NCI-H526 (cell line): ENCODE measurements around the gene CIRBP.
"Not testable (repeated sequence)": the region's sequence is repeated elsewhere in the genome, so short reads cannot be mapped to it uniquely, and the experiment has no call there.

ENCODE experiments used
- DNase-seq, 2 experiments: peaks; one replicate each; lab custom pipeline; 2025; lab: John Stamatoyannopoulos, UW

CIRBP gene

GRCh38 chr19:1309977-1310852 is 41.1 kb downstream of the CIRBP start:
- DNase-seq: no peak

DNA sequence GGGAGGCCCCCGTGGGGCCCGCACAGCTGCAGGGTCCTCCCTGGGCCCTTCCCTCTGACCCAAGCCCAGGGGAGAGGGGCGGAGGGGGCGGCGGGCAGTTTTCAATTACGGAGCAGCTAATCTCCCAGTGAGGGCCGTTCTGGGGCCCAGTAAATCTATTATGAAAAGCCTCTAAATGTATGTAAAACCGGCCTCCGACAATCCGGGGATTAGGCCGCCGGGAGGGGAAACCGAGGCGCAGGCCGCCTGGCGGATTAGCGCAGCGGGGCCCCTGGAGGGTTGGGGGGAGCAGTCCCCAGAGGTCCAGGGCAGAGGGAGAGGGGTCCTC is 41.7 kb downstream of the CIRBP start:
- DNase-seq: no peak

GRCh38 chr19:1311543-1312091 is 42.5 kb downstream of the CIRBP start:
- no peak for DNase-seq

GRCh38 chr19:1312767-1313694 is 43.9 kb downstream of the CIRBP start:
- DNase-seq: no peak

- DNase-seq: peak in 1 of 2 experiments; percentile 28
These were observed 44.8 kb downstream of the CIRBP start for GRCh38 chr19:1313695-1314613.

DNA sequence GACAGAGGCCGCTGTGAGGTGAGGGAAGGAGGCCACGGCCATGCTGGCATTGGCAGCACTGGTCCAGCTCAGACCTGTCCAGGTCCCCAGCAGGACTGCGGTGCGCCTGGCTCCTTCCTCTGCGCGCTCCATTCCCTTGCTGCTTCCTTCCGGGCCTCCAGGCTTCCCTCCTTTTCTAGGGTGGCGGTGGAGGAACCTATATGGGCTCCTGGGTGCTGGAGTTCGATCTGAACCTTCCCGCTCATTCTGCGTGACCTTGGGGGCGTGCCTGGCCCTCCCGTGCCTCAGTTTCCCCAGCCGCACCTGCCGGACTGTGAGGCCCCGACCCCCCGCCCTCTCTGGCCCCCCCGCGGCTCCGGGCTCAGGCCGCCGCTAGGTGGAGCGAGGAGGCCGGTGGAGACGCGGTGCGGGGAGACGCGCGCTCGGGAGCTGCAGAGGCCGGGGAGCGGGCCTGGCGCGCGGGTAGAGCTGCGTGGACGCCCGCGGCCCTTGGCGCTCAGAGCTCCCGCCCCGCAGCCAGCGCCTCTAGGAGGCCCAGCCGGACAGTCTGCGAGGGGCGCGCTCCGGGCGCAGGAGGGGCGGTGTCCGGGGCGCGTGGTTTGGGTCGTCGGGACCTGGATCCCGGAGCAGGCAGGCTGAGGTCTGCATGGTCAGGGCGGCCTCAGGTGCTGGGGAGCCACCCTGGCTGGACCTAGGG is 46.5 kb downstream of the CIRBP start:
- DNase-seq: peak in 1 of 2 experiments; percentile 50

DNA sequence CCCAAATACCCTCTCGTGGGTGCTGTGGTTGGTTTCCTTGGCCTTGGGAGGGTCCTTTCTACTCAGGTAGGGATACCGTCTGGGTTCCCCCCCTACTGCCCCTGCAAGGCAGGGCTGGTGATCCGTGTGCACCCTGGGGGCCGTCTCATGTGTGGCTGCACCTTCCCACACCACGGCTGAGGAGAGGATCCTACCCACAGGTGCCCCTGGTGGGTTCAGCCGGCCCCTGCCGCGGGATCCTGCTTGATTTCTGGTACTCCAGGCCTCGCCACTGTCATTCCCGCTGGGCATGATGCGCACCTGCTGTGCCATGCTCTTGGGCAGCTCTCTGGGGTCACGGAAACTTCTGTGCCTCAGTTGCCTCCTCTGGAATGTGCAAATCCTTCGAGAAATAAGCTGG is 47.3 kb downstream of the CIRBP start:
- no peak for DNase-seq

GRCh38 chr19:1317274-1318003 is 48.3 kb downstream of the CIRBP start:
- no peak for DNase-seq

- no peak for DNase-seq
These were observed 49.7 kb downstream of the CIRBP start for GRCh38 chr19:1318678-1319471.

DNA sequence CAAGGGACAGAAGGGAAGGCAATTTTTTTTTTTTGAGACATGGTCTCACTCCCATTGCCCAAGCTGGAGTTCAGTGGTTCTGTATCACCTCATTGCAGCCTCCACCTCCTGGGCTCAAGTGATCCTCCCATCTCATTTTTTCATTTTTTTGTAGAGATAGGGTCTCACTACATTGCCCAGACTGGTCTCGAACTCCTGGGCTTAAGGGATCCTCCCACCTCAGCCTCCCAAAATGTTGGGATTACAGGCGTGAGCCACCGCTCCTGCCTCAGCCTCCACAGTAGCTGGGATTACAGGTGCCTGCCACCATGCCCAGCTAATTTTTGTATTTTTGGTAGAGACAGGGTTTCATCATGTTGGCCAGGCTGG is 51.1 kb downstream of the CIRBP start:
- DNase-seq: not testable (repeated sequence)

GRCh38 chr19:1321539-1321938 is 52.4 kb downstream of the CIRBP start:
- DNase-seq: no peak

DNA sequence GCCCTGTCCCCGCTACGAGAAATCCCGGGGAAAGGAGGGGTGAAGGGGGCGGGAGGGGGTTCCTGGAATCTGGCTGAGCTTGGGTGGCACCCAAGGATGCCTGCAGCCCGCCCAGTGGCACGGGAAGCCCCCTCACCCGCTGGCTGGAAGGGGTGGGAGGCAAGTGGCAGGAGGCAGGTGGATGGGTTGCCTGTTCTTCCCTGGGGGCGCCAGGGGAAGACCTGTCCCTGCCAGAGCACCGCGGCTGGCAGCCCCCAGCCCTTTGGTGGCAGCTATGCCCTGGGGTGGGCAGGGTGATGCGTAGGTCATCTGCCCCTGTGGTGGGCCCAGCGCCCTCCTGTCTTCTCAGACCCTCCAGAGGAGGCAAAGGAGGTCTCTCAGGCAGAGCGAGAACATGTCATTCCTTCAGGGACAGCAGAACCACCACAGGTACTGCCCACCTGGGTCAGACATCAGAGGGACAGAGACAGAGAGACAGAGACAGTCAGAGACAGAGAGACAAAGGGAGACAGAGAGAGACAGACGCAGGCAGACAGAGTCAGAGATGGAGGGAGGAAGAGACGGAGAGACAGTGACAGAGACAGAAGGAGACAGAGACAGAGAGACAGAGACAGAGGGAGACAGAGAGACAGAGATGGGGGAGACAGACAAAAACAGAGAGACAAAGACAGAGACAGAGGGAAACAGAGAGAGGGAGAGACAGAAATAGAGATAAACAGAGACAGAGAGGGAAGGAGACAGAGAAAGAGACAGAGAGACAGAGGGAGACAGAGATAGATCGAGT is 53.3 kb downstream of the CIRBP start:
- DNase-seq: no peak

- DNase-seq: no peak
These were observed 55.2 kb downstream of the CIRBP start for GRCh38 chr19:1324249-1324805.
